PFSK-1 (cell line): Measurements from ENCODE around the gene CPA2.

Experiments used
- FOXP2 ChIP-seq: optimal IDR thresholded peaks from 2 replicates; pipeline ENCODE3; 2011; ENCODE audit warnings: borderline replicate concordance, control low read depth, inconsistent platforms; ENCODE audit not compliant: insufficient read depth; ENCODE audit errors: extremely low read length, extremely low read depth
- POLR2AphosphoS5 ChIP-seq: IDR thresholded peaks from 2 replicates; pipeline ENCODE4 v1.6.1; 2012; ENCODE audit warnings: low read depth, mild to moderate bottlenecking, control low read depth, low read length, moderate library complexity
- REST ChIP-seq, 2 experiments: IDR thresholded peaks; 2 replicates each; pipeline versions ENCODE4 v1.6.1 to v1.8.0; 2011 to 2012; ENCODE audit warnings: low read depth in 2 of 2, low read length in 2 of 2, control low read depth in 1 of 2, inconsistent platforms in 1 of 2, mild to moderate bottlenecking in 1 of 2, moderate library complexity in 1 of 2; ENCODE audit not compliant: insufficient read depth in 1 of 2
- SIN3A ChIP-seq: IDR thresholded peaks from 2 replicates; pipeline ENCODE4 v1.6.1; 2012; ENCODE audit warnings: mild to moderate bottlenecking, low read length, moderate library complexity, borderline replicate concordance; ENCODE audit not compliant: insufficient read depth
- TAF1 ChIP-seq: IDR thresholded peaks from 2 replicates; pipeline ENCODE4 v1.6.1; 2012; ENCODE audit warnings: low read length, control low read depth, borderline replicate concordance; ENCODE audit not compliant: insufficient read depth

CPA2 gene

DNA sequence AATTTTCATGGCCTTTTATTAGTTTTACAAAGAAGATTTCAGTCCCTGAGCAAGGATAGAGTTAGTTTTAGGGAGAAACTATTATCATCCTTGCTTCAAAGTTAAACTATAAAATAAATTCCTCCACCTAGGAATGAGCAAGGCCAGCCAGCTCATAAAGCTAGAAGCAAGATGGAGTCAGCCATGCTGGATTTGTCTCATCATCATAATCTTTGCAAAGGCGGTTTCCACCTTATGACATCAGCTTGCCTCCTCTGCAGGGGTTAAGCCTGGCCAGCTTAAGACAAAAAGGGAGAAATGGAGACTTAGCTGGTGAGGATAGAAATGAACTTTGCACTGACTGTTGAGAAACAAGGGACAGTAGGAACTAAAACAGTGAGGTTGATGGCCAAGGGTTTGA lies 40.3 kb upstream of the CPA2 start:
- TF ChIP-seq REST (IDR thresholded peaks at IDR 0.05; ENCODE audit: insufficient read depth in 1 of 2, low read depth in 2 of 2, low read length in 2 of 2) (no peak), POLR2AphosphoS5 (no peak), SIN3A (no peak)

- no peak for TF ChIP-seq POLR2AphosphoS5
- TF ChIP-seq SIN3A: no peak
- no peak for TF ChIP-seq REST (IDR thresholded peaks at IDR 0.05; ENCODE audit: insufficient read depth in 1 of 2, low read depth in 2 of 2, low read length in 2 of 2)
- no peak for TF ChIP-seq TAF1
- TF ChIP-seq FOXP2: no peak
Observed at GRCh38 chr7:130227883-130228575, 38.6 kb upstream of the CPA2 start.

DNA sequence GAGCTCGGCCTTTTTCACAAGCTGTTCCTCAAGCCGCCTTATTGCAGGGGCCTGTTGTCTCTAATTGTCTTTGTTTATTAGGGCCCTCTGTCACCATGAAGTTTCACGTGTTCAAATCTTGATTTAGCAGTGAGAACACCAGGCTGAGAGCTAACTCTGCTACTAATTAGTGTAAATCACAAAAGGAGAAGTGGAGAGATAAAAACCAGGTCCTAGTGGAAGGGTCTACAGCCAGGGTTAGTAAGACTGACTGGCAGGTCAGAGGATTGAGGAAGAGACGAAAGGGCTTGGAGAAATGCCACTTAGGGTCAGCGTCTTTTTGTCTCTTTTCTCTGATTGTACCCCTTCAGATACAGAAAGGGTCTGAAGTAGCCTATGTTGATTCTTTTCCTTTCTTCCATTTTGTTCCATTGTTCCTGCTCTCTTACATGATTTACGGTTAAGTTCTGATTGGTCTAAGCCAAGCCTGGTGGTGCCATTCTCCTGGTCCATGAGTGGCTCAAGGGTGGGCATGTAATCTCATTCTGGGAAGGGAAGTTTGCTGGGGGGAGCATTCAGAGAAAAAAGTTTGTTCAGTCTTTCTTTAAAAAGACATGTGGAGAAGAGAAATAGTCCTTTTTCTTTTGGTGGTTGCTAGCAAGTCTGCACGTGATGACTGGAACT lies 37.7 kb upstream of the CPA2 start:
- no peak for TF ChIP-seq FOXP2
- TF ChIP-seq SIN3A: no peak
- no peak for TF ChIP-seq POLR2AphosphoS5
- TF ChIP-seq REST (IDR thresholded peaks at IDR 0.05; ENCODE audit: insufficient read depth in 1 of 2, low read depth in 2 of 2, low read length in 2 of 2): no peak

GRCh38 chr7:130231792-130232191 lies 34.9 kb upstream of the CPA2 start:
- no peak for TF ChIP-seq FOXP2
- TF ChIP-seq TAF1: no peak

DNA sequence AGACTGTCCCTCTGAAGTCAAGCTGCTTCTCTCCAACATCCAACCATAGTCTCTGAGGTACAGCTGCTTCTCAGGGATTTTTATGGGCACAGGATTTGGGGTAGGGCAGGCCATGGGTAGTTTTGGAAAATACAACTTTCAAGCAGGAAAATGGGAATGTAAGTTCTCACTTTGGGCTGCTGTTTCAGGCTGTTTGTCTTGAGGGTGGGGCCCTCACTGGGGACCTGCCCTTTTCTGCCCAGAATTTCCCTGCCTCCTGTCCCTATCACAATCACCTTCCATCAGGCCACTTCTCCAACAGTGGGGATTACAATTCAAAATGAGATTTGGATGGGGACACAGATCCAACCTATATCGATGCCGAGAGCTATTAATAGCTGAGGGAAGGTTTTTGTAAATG lies 34.5 kb upstream of the CPA2 start:
- TF ChIP-seq POLR2AphosphoS5 (no peak), REST (IDR thresholded peaks at IDR 0.05; ENCODE audit: insufficient read depth in 1 of 2, low read depth in 2 of 2, low read length in 2 of 2) (no peak), TAF1 (no peak), FOXP2 (no peak), SIN3A (no peak)
